GM23248 (cell line): ENCODE data around the gene UGT3A1. TPM values are rescaled to one million over a fixed set of nuclear protein-coding genes. Genes with fewer than 3 reads are reported as not detected.

Source experiments
- DNase-seq: peaks from one replicate; pipeline ENCODE4 v3.0.0-alpha.2; 2015
- H2AFZ ChIP-seq: fragments of 200-600 bp; sonication (generic); 2 replicates; pipeline ENCODE4 v1.6.1; 2016; ENCODE audit warnings: antibody characterized with exemption
- H3F3A ChIP-seq: fragments of 200-600 bp; sonication (generic); 2 replicates; pipeline ENCODE4 v1.6.1; 2016; ENCODE audit warnings: mild to moderate bottlenecking, antibody characterized with exemption, mixed run types; ENCODE audit not compliant: insufficient read depth
- H3K27ac ChIP-seq: fragments of 200-600 bp; sonication (generic); 2 replicates; pipeline ENCODE4 v1.5.1; 2016; ENCODE audit warnings: mild to moderate bottlenecking
- H3K27me3 ChIP-seq: fragments of 200-600 bp; sonication (generic); replicated peaks from 2 replicates; pipeline ENCODE4 v1.6.1; 2016; ENCODE audit warnings: mild to moderate bottlenecking; ENCODE audit not compliant: insufficient read depth
- H3K36me3 ChIP-seq: fragments of 200-600 bp; sonication (generic); 2 replicates; pipeline ENCODE4 v1.6.1; 2016; ENCODE audit warnings: low read depth, mild to moderate bottlenecking
- H3K4me1 ChIP-seq: fragments of 200-600 bp; sonication (generic); 2 replicates; pipeline ENCODE4 v1.6.1; 2016; ENCODE audit warnings: mild to moderate bottlenecking; ENCODE audit not compliant: insufficient read depth
- H3K4me2 ChIP-seq: fragments of 200-600 bp; sonication (generic); one replicate; pipeline ENCODE4 v1.6.1; 2016; ENCODE audit warnings: mild to moderate bottlenecking; ENCODE audit not compliant: unreplicated experiment
- H3K4me3 ChIP-seq: fragments of 200-600 bp; sonication (generic); 2 replicates; pipeline ENCODE4 v1.5.1; 2016; ENCODE audit warnings: mild to moderate bottlenecking
- H3K79me2 ChIP-seq: fragments of 200-600 bp; sonication (generic); 2 replicates; pipeline ENCODE4 v1.6.1; 2016; ENCODE audit warnings: mild to moderate bottlenecking; ENCODE audit not compliant: insufficient read depth
- H3K9ac ChIP-seq: fragments of 200-600 bp; sonication (generic); 2 replicates; pipeline ENCODE4 v1.6.1; 2016; ENCODE audit warnings: mild to moderate bottlenecking
- H3K9me2 ChIP-seq: fragments of 200-600 bp; sonication (generic); 2 replicates; pipeline ENCODE4 v1.6.1; 2016; ENCODE audit warnings: mixed run types, mild to moderate bottlenecking, moderate library complexity; ENCODE audit not compliant: insufficient read depth
- H3K9me3 ChIP-seq: fragments of 200-600 bp; sonication (generic); one replicate; pipeline ENCODE4 v1.6.1; 2017; ENCODE audit warnings: low read depth
- H4K20me1 ChIP-seq: fragments of 200-600 bp; sonication (generic); 2 replicates; pipeline ENCODE4 v1.6.0; 2016; ENCODE audit not compliant: insufficient read depth
- EZH2 ChIP-seq: fragments of 200-600 bp; sonication (generic); IDR thresholded peaks from 2 replicates; pipeline ENCODE4 v1.6.1; 2018; ENCODE audit warnings: antibody characterized with exemption, mild to moderate bottlenecking; ENCODE audit not compliant: insufficient read depth, poor library complexity, severe bottlenecking
- EZH2phosphoT487 ChIP-seq: fragments of 200-600 bp; sonication (generic); IDR thresholded peaks from 2 replicates; pipeline ENCODE4 v1.6.1; 2018; ENCODE audit warnings: antibody characterized with exemption, moderate library complexity, mild to moderate bottlenecking, low read depth; ENCODE audit not compliant: insufficient read depth
- whole genome bisulfite sequencing, 2 experiments: methylation state at CpG; one replicate each; pipeline ENCODE4 v1.1.6; 2015 to 2017; ENCODE audit warnings: low lambda C conversion rate in 2 of 2, low coverage in 1 of 2; ENCODE audit errors: missing lambda C conversion rate in 2 of 2; 5-methylcytosine and 5-hydroxymethylcytosine counted together
- in situ Hi-C: fragments of 300-500 bp; cut with MboI; formaldehyde crosslinking; loops from 2 replicates; pipeline ENCODE4 v1.15.0; 2020
- polyA plus RNA-seq: library from polyadenylated mRNA; unstranded; fragments of >200 nt; fragmentation: Nextera tagmentation; extraction: Ambion mirVana; gene quantifications from 2 replicates; pipeline ENCODE4 v1.2.1, GENCODE V29; 2016
- total RNA-seq: library from RNA; depleted of rRNA; stranded (reverse); fragments of >200 nt; shearing (Covaris generic); gene quantifications from 2 replicates; pipeline ENCODE4 v1.2.3, GENCODE V29; 2014; rRNA removed

The UGT3A1 gene
- total and polyA plus RNA-seq, 2 experiments from 2014 or later = not detected

- no peaks in the 10 kb centered on the region for H3K9me2 ChIP-seq
- no peaks in the 10 kb centered on the region for H3K27me3 ChIP-seq
- no peaks in the 10 kb centered on the region for H3K36me3 ChIP-seq
- no peak for DNase-seq
- H3K9ac ChIP-seq = no peak overlapping the region
- no peak overlapping the region for H3K4me3 ChIP-seq
- H3K9me3 ChIP-seq = no peaks in the 10 kb centered on the region
- H3K79me2 ChIP-seq = no peaks in the 10 kb centered on the region
- 87 to 93% methylated on average over 6 of the region's 6 CpGs for WGBS, 2 experiments
- H3K4me2 ChIP-seq = no peak overlapping the region
- in situ Hi-C loops = no loop called here
- H3K4me1 ChIP-seq = peaks cover 7% of the 10 kb centered on the region; the same call in 1 of the 2 replicates
- TF ChIP-seq EZH2phosphoT487 (no peak), EZH2 (no peak)
- H2AFZ ChIP-seq = no peak overlapping the region
- no peaks in the 10 kb centered on the region for H4K20me1 ChIP-seq
- no peak overlapping the region for H3K27ac ChIP-seq
- 0 out of 2 replicates have a peak, but pooled peaks cover 9% of the 10 kb centered on the region for H3F3A ChIP-seq
These were observed 87.5 kb downstream of the UGT3A1 start for GRCh38 chr5:35903631-35904203.

GRCh38 chr5:35902046-35902672, 89.0 kb downstream of the UGT3A1 start:
- Histone ChIP-seq H3K27ac (no peak overlapping the region), H3K9ac (no peak overlapping the region), H3K36me3 (no peaks in the 10 kb centered on the region), H3F3A (0 out of 2 replicates have a peak, but pooled peaks cover 9% of the 10 kb centered on the region), H3K79me2 (no peaks in the 10 kb centered on the region), H3K4me1 (peaks cover 7% of the 10 kb centered on the region; the same call in 1 of the 2 replicates), H3K4me3 (no peak overlapping the region), H3K4me2 (no peak overlapping the region), H3K9me2 (no peaks in the 10 kb centered on the region), H2AFZ (no peak overlapping the region), H3K27me3 (no peaks in the 10 kb centered on the region), H4K20me1 (no peaks in the 10 kb centered on the region), H3K9me3 (no peaks in the 10 kb centered on the region)
- WGBS, 2 experiments = 78% methylated on average over 2 of the region's 2 CpGs
- in situ Hi-C loops = no loop called here
- TF ChIP-seq EZH2 = no peak
- TF ChIP-seq EZH2phosphoT487 = no peak
- DNase-seq = no peak

Other genes starting within 250 kb of the UGT3A1 start
- gene IL7R, start 134.5 kb downstream of the UGT3A1 start, total RNA-seq = 12.6 and 16.9 TPM in 2 replicates
- 10.9 and 13.9 TPM in 2 replicates for gene IL7R, start 134.5 kb downstream of the UGT3A1 start, polyA plus RNA-seq
- 4.5 TPM in 1 of 2 replicates, not detected in the other for gene CAPSL, start 52.8 kb downstream of the UGT3A1 start, total RNA-seq
- gene CAPSL, start 52.8 kb downstream of the UGT3A1 start, polyA plus RNA-seq = 0.19 and 0.47 TPM in 2 replicates
- gene UGT3A2, start 75.5 kb upstream of the UGT3A1 start, total RNA-seq = not detected in 2 replicates
- gene UGT3A2, start 75.5 kb upstream of the UGT3A1 start, polyA plus RNA-seq = not detected in 2 replicates
- 14.5 and 28.2 TPM in 2 replicates for gene LMBRD2, start 160.5 kb upstream of the UGT3A1 start, total RNA-seq
- gene LMBRD2, start 160.5 kb upstream of the UGT3A1 start, polyA plus RNA-seq = 6.9 and 7.0 TPM in 2 replicates
- gene SKP2, start 160.7 kb upstream of the UGT3A1 start, total RNA-seq = 38.8 and 41.6 TPM in 2 replicates
- gene SKP2, start 160.7 kb upstream of the UGT3A1 start, polyA plus RNA-seq = 31.1 and 31.5 TPM in 2 replicates